Measurements from ENCODE around the gene IDH3G.

- TF ChIP-seq, protein P1, sequence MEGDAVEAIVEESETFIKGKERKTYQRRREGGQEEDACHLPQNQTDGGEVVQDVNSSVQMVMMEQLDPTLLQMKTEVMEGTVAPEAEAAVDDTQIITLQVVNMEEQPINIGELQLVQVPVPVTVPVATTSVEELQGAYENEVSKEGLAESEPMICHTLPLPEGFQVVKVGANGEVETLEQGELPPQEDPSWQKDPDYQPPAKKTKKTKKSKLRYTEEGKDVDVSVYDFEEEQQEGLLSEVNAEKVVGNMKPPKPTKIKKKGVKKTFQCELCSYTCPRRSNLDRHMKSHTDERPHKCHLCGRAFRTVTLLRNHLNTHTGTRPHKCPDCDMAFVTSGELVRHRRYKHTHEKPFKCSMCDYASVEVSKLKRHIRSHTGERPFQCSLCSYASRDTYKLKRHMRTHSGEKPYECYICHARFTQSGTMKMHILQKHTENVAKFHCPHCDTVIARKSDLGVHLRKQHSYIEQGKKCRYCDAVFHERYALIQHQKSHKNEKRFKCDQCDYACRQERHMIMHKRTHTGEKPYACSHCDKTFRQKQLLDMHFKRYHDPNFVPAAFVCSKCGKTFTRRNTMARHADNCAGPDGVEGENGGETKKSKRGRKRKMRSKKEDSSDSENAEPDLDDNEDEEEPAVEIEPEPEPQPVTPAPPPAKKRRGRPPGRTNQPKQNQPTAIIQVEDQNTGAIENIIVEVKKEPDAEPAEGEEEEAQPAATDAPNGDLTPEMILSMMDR (IDR thresholded peaks at IDR 0.05) = no peak
- TF ChIP-seq EP300 (IDR thresholded peaks at IDR 0.05) = no peak
Observed at GRCh38 chrX:153738056-153738605, 56.0 kb downstream of the IDH3G start.

Measured in upper lobe of left lung (tissue), 4 donors.